ENCODE data around the gene DBH.

DBH gene

GRCh38 chr9:133627341-133627740, 8.8 kb upstream of the DBH start:
- no peak for DNase-seq

GRCh38 chr9:133628766-133629165, 7.4 kb upstream of the DBH start:
- no peak for DNase-seq

- no peak for DNase-seq
Measured at GRCh38 chr9:133629221-133630110, 6.7 kb upstream of the DBH start.

DNA sequence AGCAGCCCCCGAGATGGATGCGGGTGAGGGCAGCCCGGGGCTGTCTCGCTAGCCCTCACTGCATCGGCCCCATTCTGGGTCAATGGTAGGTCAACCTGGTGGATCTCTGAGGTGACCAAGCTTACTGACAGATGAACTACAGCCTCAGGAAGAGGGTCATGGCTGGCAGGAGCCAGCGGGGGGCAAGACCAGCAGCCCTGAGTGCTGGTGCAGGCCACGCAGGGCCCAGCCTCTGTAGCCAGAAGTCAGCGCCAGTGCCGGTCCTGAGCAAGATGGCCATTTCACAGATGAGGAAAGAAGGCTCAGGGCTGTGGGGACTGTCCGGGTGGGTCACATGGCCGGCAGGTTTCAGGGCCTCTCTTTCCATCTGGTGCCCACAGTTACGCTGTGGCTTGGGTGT, 5.1 kb upstream of the DBH start:
- no peak for DNase-seq

- no peak for DNase-seq
Measured at GRCh38 chr9:133632806-133633680, 3.1 kb upstream of the DBH start.

GRCh38 chr9:133633681-133634080, 2.5 kb upstream of the DBH start:
- DNase-seq, result no peak

DNA sequence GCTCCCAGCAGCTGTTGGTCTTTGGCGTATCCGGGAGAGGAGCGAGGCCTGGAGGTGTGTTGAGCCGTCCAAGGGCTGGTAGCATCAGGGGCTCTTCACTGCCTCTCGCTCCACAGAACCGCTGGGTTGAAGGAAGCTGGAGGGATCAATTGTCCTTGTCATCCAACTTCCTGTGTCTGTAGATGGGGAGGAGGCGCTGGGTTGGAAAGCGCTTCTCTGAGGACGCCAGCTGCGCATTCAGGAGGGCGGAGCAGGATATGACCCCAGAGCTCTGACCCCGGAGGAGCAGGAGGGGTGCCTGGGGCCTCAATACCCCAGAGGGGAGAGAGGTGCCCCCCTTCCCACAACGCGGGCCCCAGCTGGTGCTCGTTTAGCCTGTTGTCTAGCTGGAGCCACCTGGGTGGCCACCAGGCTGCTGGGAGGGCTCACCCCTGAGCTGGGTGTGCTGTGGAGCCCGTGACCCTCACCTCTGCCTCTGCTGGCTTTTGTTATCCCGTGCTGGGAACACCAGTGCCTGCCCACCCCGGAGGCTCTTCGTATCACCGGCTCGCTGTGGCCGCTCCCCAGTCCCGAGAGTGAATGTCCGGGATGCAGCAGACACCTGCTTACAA, 2.0 kb upstream of the DBH start:
- DNase-seq, result no peak

DNA sequence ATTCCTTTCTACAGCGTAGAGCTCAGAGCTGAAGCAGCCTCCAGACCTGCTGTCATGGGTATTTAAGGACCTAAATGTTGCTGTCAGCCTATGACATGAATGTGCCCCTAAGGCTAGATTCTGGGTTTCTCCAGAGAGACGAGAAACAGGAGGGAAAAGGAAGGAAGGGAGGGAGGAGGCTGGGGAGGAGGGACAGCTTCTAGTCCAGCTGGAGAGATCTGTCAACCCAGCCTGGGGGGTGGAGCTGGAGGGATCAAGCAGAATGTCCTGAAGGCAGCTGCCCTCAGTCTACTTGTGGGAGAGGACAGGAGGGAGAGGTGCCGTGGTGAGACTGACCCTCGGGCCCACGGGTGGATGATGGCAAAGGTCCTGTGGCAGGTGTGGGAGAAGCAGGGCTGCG, 1.1 kb upstream of the DBH start:
- DNase-seq, result no peak

DNA sequence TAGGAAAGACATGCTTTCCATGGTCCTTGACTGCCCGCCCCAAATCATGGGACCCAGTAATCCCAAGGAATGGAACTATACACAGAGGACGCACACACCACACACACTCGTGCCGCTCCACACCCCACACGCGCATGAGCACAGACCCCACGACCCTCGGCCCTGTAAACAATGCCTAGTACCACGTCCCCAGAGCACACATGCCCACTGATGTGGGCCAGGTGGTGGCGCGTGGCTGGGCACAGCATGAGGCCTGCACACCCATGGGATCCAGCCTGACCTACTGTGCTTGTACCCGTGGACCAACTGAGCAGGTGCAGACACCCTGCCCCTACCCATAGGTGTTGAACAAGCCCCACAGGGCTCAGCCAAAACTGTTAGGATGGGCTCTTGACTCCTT, 739 bp downstream of the DBH start:
- no peak for DNase-seq

GRCh38 chr9:133637451-133638055, 1.4 kb downstream of the DBH start:
- no peak for DNase-seq

DNA sequence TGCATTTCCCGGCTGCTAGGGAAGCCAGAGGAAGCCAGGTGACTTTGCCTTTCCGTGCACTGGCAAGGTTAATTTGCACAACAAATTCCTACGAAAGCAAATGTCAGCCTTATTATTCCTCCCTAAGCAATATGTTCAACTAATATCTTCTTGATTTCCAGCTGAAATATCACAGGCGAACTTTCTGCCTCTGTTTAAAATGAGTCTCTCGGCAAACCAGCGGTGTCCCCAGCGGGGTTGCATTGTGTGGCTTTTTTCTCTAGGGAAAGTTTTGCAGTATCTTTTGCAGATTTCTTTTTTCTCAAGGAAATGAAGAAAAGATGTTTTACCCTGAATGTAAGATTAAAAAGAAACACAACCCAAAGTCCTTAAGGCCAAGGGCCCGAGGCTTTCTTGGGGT, 1.9 kb downstream of the DBH start:
- DNase-seq, result no peak

DNA sequence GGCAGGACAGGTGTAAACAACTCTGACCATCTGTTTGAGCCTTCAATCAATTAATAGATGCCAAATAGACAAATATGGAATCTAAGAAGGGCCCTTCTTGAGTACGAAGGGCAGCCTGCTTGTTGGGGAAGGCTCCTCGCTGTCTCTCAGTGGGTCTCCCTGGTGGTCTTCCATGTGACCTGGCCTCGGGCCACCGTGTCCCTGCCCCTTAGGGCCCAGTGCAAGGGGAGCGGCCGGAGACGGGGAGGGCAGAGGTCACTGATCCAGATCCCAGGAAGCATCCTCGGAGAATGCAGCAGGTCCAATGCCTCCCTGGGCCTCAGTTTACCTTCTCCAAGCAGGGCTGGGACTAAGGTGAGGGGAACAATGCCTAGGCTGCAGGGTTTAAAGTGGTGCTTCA, 2.5 kb downstream of the DBH start:
- DNase-seq, result no peak

GRCh38 chr9:133639613-133640012, 3.5 kb downstream of the DBH start:
- DNase-seq, result no peak

DNA sequence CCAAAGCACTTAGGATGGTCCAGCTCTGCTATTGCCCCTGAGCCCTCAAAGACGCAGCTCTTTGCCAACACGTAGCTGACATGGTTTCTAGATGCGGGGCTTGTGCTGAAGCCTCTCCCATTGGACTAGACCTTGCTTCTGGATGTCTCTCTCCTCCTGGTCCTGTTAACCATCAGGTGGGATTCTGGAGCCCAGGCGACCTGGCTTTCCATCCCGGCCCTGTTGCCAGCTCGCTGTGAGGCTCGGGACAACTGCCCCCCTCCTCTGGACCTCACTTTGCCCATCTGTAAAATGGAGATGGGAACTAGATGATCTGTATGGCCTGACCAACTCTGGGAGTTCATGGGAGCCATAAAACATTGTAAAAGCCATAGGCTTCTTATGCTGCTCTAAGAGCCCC, 4.0 kb downstream of the DBH start:
- DNase-seq, result no peak

DNA sequence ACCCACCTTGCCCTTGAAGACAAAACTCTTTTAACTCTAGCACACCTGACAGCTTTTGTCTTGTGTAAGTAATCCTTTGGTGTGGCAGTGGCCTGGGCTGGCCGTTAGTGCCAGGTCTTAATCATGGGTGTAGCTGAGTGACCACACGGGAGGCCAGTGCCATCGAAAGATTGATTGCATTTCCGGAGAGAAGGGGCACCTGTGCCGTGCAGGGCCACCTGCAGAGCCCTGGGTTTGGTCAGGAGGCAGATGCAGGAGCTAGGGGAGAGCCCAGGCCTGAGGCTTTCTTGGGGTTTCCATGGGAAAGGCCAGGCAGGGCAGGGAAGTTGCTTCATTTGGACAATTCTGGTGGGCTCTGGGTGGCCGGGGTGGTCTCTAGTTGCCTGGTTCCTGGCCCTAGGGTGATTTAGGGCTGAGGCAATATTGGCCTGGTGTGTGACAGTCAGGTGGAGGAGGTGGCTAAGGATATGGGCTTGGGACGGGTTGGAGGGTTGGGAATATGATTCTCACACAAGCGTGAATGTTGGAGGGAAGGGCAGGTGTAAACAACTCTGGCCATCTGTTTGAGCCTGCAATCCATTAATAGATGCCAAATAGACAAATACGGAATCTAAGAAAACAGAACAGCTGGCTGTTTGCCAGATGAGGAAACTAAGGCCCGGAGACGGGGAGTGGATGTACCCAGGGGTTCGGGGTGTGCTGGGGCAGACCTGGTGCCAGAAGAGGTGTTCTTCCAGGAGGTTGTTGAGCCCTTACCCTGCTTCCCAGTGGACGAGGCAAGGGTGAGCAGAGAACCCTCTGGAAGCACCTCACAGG, 4.6 kb downstream of the DBH start:
- no peak for DNase-seq

DNA sequence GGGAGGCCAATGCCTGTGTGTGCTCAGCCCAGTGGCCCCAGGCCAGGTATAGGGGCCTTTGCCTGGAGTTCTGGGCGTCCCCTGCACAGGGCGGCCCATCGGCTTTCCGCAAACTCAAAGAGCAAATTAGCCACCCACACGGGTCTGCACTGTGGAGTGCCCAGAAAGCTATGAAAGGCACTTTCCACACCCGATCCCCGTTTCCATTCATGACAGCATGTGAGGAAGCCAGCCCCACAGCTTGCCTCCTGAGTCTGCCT, 5.2 kb downstream of the DBH start:
- no peak for DNase-seq

- no peak for DNase-seq
Measured at GRCh38 chr9:133641861-133642595, 5.9 kb downstream of the DBH start.

GRCh38 chr9:133642708-133643361, 6.7 kb downstream of the DBH start:
- no peak for DNase-seq

DNA sequence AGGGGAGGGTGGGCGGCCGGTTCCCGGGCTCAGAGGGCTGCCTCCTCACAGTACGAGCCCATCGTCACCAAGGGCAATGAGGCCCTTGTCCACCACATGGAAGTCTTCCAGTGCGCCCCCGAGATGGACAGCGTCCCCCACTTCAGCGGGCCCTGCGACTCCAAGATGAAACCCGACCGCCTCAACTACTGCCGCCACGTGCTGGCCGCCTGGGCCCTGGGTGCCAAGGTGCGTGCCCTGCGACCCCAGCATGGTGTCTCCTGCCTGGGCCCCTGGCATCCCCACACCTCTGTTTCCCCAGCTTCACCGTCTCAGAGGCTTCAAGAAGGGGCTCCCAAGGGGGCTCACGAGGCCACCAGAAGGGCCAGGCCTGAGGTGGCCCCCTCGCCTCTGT, 7.2 kb downstream of the DBH start:
- no peak for DNase-seq

DNA sequence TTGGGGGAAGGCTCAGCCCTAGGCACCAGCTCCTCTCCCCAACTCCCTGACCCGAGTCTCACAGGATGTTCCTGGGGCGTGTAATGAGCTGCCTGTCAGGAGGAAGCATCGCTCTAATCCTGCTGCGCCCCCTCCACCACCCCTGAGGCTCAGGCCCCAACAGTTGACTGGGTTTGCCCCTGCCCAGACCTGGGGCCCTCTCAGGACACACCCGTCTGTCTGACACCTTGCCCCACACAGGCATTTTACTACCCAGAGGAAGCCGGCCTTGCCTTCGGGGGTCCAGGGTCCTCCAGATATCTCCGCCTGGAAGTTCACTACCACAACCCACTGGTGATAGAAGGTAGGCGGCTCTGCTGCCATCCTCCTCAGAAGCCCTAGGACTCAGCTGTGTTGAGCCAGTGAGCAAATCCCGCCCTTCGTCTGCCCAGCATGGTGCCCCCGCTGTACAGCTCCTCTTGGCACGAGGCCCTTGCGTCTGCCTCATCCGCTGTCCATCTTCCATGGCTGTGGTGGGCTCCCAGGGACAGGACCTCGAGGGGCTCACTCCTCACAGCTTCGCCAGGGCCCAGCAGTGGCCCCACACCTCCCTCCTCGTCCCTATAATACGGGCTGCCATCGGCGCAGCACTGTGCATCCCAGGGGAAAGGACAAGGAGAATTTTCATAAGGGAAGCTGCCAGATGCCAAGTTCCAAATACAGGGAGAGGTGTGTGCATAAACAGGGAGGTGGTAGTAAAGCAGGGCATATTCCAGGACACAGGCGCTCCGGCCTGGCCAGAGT, 8.0 kb downstream of the DBH start:
- no peak for DNase-seq

Data from 8988T (cell line).